ENCODE data around the gene SERINC2.

The SERINC2 gene

DNA sequence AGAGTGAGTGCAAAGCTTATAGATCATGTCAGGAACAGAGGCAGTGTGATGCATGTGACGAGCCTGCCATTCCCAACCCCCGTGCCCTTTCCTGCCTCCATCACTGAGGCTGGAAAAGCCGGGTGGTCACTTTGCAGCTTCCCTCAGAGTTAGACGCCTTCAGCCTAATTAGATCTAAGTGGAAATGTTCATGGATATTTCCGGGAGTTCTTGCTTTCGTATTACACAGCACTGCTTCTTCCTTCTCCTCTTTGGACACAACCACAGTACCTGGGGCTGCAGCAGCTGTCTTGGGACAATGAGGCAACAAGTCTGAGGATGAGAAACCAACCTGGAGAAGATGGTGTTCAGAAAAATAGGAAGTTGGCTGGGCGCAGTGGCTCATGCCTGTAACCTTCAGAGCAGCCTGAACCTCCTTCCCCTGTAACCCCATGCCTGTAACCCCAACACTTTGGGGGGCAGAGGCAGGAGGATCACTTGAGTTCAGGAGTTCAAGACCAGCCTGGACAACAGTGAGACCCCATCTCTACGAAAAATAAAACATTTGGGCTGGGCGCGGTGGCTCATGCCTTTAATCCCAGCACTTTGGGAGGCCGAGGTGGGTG is 24.5 kb downstream of the SERINC2 start:
- no peak for DNase-seq (ENCODE audit: low read depth)
- Histone ChIP-seq H3K9ac (ENCODE audit: low read length) (no peak overlapping the region), H3K9me3 (ENCODE audit: control insufficient read depth, low read length) (no peaks in the 10 kb centered on the region), H3K36me3 (ENCODE audit: control insufficient read depth, insufficient read depth, low read length, severe bottlenecking) (peaks cover 2% of the 10 kb centered on the region), H3K4me1 (ENCODE audit: control insufficient read depth, insufficient read depth, low read length) (no peaks in the 10 kb centered on the region), H3K4me3 (ENCODE audit: low read length) (no peak overlapping the region), H3K27me3 (replicated peaks; ENCODE audit: control insufficient read depth, insufficient read depth, low read length) (peaks cover 29% of the 10 kb centered on the region)

DNA sequence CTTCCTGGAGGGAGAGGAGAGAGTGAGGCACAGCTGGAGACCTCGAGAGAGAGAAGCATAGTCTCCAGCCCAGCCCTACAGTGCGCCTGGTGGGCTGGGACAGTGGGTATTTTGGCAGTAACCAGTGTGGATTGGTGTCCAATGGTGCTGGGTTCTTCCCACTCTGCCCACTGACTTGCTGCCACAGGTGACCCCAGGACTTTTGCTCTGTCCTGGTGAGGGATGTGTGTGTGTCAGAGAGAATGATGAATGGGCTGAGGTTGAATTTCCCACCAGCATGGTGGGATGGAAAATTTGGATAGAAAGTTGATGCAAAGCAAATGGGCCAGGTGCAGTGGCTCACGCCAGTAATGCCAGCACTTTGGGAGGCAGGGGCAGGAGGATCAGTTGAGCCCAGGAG is 26.3 kb downstream of the SERINC2 start:
- Histone ChIP-seq H3K4me3 (ENCODE audit: low read length) (no peak overlapping the region), H3K9me3 (ENCODE audit: control insufficient read depth, low read length) (peaks cover 8% of the 10 kb centered on the region), H3K9ac (ENCODE audit: low read length) (no peak overlapping the region), H3K36me3 (ENCODE audit: control insufficient read depth, insufficient read depth, low read length, severe bottlenecking) (no peaks in the 10 kb centered on the region), H3K27me3 (replicated peaks; ENCODE audit: control insufficient read depth, insufficient read depth, low read length) (peaks cover 32% of the 10 kb centered on the region), H3K4me1 (ENCODE audit: control insufficient read depth, insufficient read depth, low read length) (no peaks in the 10 kb centered on the region)
- DNase-seq (ENCODE audit: low read depth) = no peak

DNA sequence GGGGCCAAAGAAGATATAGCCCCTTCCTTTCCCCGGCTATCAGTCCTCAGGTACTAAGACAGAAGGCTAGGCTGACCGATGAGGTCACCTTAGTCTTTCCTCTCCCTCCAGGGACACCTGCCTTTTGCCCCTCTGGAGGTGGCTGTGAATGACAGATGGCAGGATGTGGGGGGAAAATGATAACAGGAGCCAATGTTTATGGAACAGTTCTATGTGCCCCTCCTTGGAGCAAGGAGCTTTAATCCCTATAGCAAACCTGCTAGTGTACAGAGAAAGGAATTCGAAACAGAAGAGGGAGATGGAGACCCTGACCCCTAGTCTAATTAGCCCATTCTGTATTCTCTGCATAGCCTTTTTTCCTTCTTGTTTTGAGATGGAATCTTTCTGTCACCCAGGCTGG is 28.1 kb downstream of the SERINC2 start:
- H3K9me3 ChIP-seq (ENCODE audit: control insufficient read depth, low read length) = peaks cover 8% of the 10 kb centered on the region
- H3K9ac ChIP-seq (ENCODE audit: low read length) = no peak overlapping the region
- no peak overlapping the region for H3K4me3 ChIP-seq (ENCODE audit: low read length)
- H3K4me1 ChIP-seq (ENCODE audit: control insufficient read depth, insufficient read depth, low read length) = no peaks in the 10 kb centered on the region
- DNase-seq (ENCODE audit: low read depth) = no peak
- H3K36me3 ChIP-seq (ENCODE audit: control insufficient read depth, insufficient read depth, low read length, severe bottlenecking) = no peaks in the 10 kb centered on the region
- peaks cover 32% of the 10 kb centered on the region for H3K27me3 ChIP-seq (replicated peaks; ENCODE audit: control insufficient read depth, insufficient read depth, low read length)

DNA sequence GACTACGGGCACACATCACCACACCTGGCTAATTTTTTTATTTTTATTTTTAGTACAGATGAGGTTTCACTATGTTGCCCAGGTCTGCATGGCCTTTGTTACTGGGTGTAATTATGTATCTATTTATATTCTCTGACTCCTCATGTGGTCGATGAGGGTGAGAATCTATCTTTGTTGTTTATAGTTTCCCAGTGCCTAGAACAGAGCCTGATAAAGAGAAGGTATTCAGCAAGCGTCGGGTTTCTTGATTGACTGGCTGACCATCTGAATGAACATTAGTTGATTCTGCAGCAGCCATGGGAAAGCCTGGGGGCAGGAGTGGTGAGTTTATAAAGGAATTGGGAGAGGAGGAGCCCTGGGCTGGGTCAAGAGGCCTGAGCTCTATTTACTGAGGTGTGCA is 28.5 kb downstream of the SERINC2 start:
- Histone ChIP-seq H3K9me3 (ENCODE audit: control insufficient read depth, low read length) (peaks cover 8% of the 10 kb centered on the region), H3K36me3 (ENCODE audit: control insufficient read depth, insufficient read depth, low read length, severe bottlenecking) (no peaks in the 10 kb centered on the region), H3K9ac (ENCODE audit: low read length) (no peak overlapping the region), H3K4me3 (ENCODE audit: low read length) (no peak overlapping the region), H3K4me1 (ENCODE audit: control insufficient read depth, insufficient read depth, low read length) (no peaks in the 10 kb centered on the region), H3K27me3 (replicated peaks; ENCODE audit: control insufficient read depth, insufficient read depth, low read length) (peaks cover 32% of the 10 kb centered on the region)
- DNase-seq (ENCODE audit: low read depth) = no peak

DNA sequence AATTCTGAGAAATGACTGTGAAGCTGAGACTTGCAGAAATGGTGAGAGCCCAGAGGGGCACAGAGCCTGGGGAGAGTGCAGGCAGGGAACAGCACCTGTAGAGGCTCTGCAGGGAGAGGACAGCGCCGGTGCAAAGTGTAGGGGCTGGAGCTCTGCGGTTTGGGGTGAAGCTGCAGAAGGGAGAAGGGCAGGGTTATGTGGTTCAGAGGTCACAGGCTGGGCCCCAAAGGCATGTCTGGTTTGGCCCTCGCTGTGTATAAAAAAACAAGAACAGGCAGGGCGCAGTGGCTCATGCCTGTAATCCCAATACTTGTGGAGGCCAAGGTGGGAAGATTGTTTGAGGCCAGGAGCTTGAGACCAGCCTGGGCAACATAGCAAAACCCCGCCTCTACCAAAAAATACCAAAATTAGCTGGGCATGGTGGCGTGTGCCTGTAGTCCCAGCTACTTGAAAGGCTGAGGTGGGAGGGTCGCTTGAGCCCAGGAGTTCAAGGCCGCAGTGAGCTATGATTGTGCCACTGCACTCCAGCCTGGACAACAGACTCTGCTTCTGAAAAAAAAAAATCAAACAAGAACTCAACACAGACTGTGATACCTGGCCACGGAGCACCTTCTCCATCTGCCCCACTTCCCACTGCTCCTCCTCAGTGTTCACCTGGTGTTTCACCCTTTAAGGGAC is 29.1 kb downstream of the SERINC2 start:
- H3K9me3 ChIP-seq (ENCODE audit: control insufficient read depth, low read length) = peaks cover 8% of the 10 kb centered on the region
- DNase-seq (ENCODE audit: low read depth) = no peak
- H3K27me3 ChIP-seq (replicated peaks; ENCODE audit: control insufficient read depth, insufficient read depth, low read length) = peaks cover 29% of the 10 kb centered on the region
- no peaks in the 10 kb centered on the region for H3K36me3 ChIP-seq (ENCODE audit: control insufficient read depth, insufficient read depth, low read length, severe bottlenecking)
- no peak overlapping the region for H3K4me3 ChIP-seq (ENCODE audit: low read length)
- no peak overlapping the region for H3K9ac ChIP-seq (ENCODE audit: low read length)
- no peaks in the 10 kb centered on the region for H3K4me1 ChIP-seq (ENCODE audit: control insufficient read depth, insufficient read depth, low read length)

DNA sequence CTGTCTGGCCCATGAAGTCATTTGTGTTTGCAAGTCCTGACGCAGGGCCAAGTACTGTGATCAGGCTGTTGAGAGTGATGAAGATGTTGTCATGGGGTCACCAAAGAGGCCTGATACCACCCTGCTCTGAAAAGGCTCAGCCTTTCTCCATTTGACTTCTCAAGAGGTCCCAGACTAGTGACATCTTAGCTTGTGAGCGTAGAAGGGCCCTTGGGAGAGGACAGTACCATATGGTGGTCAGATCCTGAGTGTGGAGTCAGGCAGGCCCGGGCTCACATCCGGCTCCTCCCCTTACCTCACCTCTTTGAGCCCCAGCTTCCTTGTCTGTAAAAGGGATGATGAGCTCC is 29.6 kb downstream of the SERINC2 start:
- H3K4me3 ChIP-seq (ENCODE audit: low read length) = no peak overlapping the region
- H3K4me1 ChIP-seq (ENCODE audit: control insufficient read depth, insufficient read depth, low read length) = no peaks in the 10 kb centered on the region
- peaks cover 8% of the 10 kb centered on the region for H3K9me3 ChIP-seq (ENCODE audit: control insufficient read depth, low read length)
- DNase-seq (ENCODE audit: low read depth) = no peak
- no peak overlapping the region for H3K9ac ChIP-seq (ENCODE audit: low read length)
- H3K36me3 ChIP-seq (ENCODE audit: control insufficient read depth, insufficient read depth, low read length, severe bottlenecking) = no peaks in the 10 kb centered on the region
- peaks cover 24% of the 10 kb centered on the region for H3K27me3 ChIP-seq (replicated peaks; ENCODE audit: control insufficient read depth, insufficient read depth, low read length)

DNA sequence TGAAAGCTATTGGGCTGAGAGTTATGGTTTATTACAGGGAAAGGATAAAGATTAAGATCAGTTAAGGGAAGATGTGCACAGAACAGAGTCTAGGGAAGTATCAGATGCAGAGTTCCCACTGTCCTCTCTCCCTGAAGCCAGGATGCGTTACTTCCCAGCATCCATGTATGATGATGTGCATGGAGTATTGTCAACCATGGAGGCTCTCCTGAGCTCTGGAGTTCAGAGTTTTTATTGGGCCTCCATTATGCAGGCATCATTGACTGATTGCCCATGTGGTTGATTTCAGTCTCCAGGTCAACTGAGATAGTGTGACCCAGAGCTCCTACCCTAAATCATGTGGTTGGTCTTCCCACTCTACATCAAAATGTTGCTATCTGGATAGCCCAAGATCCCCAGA is 30.7 kb downstream of the SERINC2 start:
- no peaks in the 10 kb centered on the region for H3K36me3 ChIP-seq (ENCODE audit: control insufficient read depth, insufficient read depth, low read length, severe bottlenecking)
- no peak overlapping the region for H3K9ac ChIP-seq (ENCODE audit: low read length)
- H3K4me1 ChIP-seq (ENCODE audit: control insufficient read depth, insufficient read depth, low read length) = no peaks in the 10 kb centered on the region
- peaks cover 27% of the 10 kb centered on the region for H3K27me3 ChIP-seq (replicated peaks; ENCODE audit: control insufficient read depth, insufficient read depth, low read length)
- H3K4me3 ChIP-seq (ENCODE audit: low read length) = no peak overlapping the region
- H3K9me3 ChIP-seq (ENCODE audit: control insufficient read depth, low read length) = peaks cover 8% of the 10 kb centered on the region
- DNase-seq (ENCODE audit: low read depth) = no peak

DNA sequence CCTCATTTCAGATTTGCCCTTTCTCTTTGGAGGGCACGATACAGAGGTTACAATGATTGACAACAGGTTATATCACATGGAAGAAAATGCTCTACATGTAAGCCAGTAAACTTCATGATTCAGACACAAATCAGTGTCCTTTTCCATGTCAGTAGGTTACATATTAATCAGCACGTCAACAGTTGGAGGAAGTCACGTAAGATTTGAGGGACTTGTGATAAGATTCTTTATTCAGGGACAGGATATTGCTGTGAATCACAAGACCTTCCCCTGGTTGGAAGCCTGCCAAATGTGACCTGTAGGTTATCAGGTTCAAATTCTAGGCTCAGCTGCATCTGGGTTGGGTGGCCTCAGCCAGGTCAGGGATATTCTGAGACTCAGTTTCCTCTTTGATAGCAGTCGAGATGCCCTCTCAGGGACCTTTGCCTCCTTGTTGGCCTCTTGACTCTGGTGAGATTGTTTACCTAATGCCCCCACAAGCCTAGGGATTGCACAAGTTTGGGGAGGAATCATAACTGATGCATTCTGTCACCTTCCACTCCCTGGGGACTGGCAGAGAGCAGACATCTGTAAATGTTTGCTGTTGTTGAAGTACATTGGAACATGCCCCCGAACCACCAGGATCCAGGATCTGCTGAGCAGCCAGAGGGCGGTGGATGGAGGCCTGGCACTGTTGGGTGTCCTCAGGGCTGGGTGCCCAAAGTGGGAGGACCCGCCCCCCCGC is 31.9 kb downstream of the SERINC2 start:
- no peak overlapping the region for H3K9ac ChIP-seq (ENCODE audit: low read length)
- no peak for DNase-seq (ENCODE audit: low read depth)
- H3K9me3 ChIP-seq (ENCODE audit: control insufficient read depth, low read length) = peaks cover 8% of the 10 kb centered on the region
- no peak overlapping the region for H3K4me3 ChIP-seq (ENCODE audit: low read length)
- H3K36me3 ChIP-seq (ENCODE audit: control insufficient read depth, insufficient read depth, low read length, severe bottlenecking) = no peaks in the 10 kb centered on the region
- peaks cover 25% of the 10 kb centered on the region for H3K27me3 ChIP-seq (replicated peaks; ENCODE audit: control insufficient read depth, insufficient read depth, low read length)
- no peaks in the 10 kb centered on the region for H3K4me1 ChIP-seq (ENCODE audit: control insufficient read depth, insufficient read depth, low read length)

DNA sequence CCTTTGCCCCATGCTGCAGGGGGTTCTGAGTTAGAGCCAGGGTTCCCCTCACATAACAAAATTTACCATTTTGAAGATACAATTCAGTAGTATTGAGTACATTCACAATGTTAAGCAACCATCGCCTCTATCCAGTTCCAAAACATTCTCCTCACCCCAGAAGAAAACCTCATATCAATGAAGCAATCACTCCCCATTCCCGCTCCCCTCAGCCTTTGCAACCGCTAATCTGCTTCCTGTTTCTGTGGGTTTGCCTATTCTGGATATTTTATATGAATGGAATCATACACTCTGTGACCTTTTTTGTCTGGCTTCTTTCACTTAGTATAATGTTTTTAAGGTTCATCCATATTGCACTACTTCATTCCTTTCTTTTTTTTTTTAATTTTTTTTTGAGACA is 32.9 kb downstream of the SERINC2 start:
- Histone ChIP-seq H3K27me3 (replicated peaks; ENCODE audit: control insufficient read depth, insufficient read depth, low read length) (peaks cover 21% of the 10 kb centered on the region), H3K9ac (ENCODE audit: low read length) (no peak overlapping the region), H3K4me3 (ENCODE audit: low read length) (no peak overlapping the region), H3K36me3 (ENCODE audit: control insufficient read depth, insufficient read depth, low read length, severe bottlenecking) (no peaks in the 10 kb centered on the region), H3K4me1 (ENCODE audit: control insufficient read depth, insufficient read depth, low read length) (no peaks in the 10 kb centered on the region), H3K9me3 (ENCODE audit: control insufficient read depth, low read length) (peaks cover 13% of the 10 kb centered on the region)
- no peak for DNase-seq (ENCODE audit: low read depth)

DNA sequence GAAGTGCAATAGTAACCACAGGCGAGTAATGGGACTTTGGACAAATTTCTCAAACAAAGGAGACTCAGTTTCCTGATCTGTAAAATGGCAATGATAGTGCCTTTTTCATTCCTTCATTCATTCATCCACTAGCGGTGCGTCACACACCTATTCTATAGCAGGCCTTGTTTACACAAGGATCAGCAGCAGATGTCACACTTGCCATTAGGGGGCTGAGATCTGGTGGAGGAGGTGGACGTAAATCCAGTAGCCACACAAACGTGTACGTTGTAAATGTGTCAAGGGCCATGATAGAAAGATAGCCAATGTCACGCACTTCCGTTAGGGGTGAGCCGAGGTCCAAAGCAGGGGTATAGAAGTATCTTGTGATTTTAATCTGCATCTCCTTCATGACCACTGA is 34.2 kb downstream of the SERINC2 start:
- no peaks in the 10 kb centered on the region for H3K4me1 ChIP-seq (ENCODE audit: control insufficient read depth, insufficient read depth, low read length)
- H3K27me3 ChIP-seq (replicated peaks; ENCODE audit: control insufficient read depth, insufficient read depth, low read length) = peaks cover 13% of the 10 kb centered on the region

DNA sequence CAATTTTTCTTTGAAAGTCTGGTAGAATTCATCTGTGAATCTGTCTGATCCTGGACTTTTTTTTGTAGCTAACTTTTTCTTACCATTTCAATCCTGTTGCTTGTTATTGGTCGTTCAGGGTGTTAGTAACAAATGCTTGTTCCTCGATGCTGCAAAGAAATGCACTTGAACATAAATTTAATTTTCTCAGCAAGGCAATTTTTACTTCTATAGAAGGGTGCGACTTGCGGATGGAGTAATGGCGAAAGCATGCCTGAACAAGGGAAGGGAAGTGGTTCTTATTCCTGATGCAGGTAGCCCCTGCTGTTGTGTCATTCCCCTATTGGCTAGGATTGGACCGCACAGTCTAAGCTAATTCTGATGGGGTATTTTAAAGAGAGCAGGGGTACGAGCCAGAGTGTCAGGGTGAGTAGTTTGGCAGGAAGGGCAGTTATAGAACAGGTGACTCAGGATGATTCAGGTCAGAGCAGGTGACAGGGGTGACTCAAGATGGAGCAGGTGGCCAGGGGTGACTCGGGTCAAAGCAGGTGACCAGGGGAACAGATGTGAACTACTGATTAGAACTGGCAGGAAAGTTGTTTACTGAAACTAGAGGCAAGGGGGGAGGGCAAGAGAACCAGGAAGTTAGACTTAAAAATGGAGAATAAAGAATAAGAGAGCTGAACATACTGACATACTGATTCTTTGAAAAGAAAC is 40.5 kb downstream of the SERINC2 start:
- Histone ChIP-seq H3K4me3 (ENCODE audit: low read length) (no peak overlapping the region), H3K4me1 (ENCODE audit: control insufficient read depth, insufficient read depth, low read length) (no peaks in the 10 kb centered on the region), H3K27me3 (replicated peaks; ENCODE audit: control insufficient read depth, insufficient read depth, low read length) (peaks cover 14% of the 10 kb centered on the region), H3K9me3 (ENCODE audit: control insufficient read depth, low read length) (peaks cover 68% of the 10 kb centered on the region), H3K36me3 (ENCODE audit: control insufficient read depth, insufficient read depth, low read length, severe bottlenecking) (no peaks in the 10 kb centered on the region), H3K9ac (ENCODE audit: low read length) (no peak overlapping the region)
- no peak for DNase-seq (ENCODE audit: low read depth)

More for the DNA sequence above, 34.2 kb downstream of the SERINC2 start:
- Histone ChIP-seq H3K9ac (ENCODE audit: low read length) (no peak overlapping the region), H3K4me3 (ENCODE audit: low read length) (no peak overlapping the region), H3K9me3 (ENCODE audit: control insufficient read depth, low read length) (peaks cover 19% of the 10 kb centered on the region), H3K36me3 (ENCODE audit: control insufficient read depth, insufficient read depth, low read length, severe bottlenecking) (no peaks in the 10 kb centered on the region)
- no peak for DNase-seq (ENCODE audit: low read depth)
